ENCODE measurements around the gene CD300LB. TPM values are rescaled to one million over a fixed set of nuclear protein-coding genes. Genes with fewer than 3 reads are reported as not detected.

Gene CD300LB
- total RNA-seq = not detected in 2 replicates

DNA sequence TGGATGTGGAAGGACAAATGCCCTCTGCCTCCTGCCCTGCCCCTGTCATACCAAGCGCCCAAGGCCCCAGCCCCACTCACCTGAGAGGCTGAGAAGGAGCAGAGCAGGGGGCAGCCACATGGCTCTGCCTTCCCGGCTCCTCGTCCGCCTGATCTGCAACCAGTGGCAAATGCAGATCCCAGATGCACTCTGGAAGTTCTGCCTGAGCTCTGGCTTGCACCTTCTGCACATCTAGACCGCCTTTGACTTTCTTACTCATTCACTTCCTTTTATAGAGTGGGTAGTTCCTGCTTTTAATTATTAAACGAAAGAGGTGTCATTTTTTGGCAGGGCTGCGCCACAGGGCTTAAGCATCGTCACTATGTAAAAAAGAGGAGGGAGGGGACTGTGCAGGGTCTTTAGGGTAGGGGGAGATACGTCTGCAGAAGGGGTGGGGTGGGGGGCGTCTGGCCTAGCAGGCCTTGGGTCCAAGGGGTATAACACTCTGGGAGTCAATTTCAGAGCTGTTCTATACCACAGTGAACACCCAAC is at the start of gene CD300LB:
TSS of gene CD300LB (minus strand) at position 245 of the 531 bp plus-strand sequence. CDS start at position 120, 125 bp downstream.

DNA sequence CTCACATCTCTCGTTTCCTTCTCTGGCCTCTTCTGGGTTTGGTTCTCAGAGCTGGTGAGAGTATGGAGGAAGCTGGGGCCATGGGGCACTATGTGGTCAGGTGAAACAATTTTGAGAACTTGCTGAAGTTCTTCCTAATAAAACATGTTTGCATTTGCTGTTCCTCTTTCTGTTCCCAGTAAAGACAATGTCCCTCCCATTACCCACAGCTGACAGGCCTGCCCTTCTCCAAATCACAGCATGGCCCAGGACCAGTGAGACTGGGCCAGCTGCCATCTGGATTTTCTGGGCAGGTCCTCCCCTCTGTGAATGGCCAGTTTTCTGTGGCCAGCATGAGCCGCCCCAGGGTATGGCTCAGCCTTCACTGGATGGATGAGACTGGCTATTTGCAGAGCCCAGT is 36.1 kb upstream of the CD300LB start, which contains the start of gene CD300H:
TSS of gene CD300H (minus strand) at position 113 of the 400 bp plus-strand sequence.

DNA sequence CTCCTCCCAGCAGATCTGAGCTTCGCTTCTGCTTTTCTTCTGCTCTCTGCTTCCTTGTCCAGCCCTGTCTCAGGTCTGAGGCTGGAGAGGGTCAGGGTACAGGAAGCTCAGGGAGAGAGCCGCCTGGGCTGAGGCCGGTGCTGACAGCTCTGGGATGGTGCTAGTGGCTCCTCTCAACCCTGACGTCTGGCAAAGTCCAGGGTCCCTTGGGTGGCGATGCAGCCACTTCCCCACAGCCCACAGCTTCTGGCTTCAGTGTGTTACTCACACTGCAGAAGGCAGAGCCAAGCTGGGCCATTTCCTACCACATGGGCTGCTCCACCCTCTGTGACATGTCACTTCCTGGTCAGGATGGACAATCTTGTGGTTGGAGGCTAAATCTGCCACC is 14.6 kb upstream of the CD300LB start, which contains the start of gene CD300C:
TSS of gene CD300C (minus strand) at position 273 of the 388 bp plus-strand sequence. CDS start 333 bp downstream, outside the sequence.

Other genes with a start within 250 kb of the CD300LB start
- 0.26 and 0.56 TPM in 2 replicates for gene KIF19, start 205.2 kb downstream of the CD300LB start, total RNA-seq
- gene BTBD17, start 169.6 kb downstream of the CD300LB start, total RNA-seq = not detected in 2 replicates
- gene GPR142, start 164.0 kb downstream of the CD300LB start, total RNA-seq = not detected in 2 replicates
- gene GPRC5C, start 99.4 kb downstream of the CD300LB start, total RNA-seq = 6.7 and 11.2 TPM in 2 replicates
- not detected in 2 replicates for gene CD300A, start 64.8 kb downstream of the CD300LB start, total RNA-seq
- gene CD300C, start 14.6 kb upstream of the CD300LB start, total RNA-seq = not detected in 2 replicates
- gene CD300H, start 36.0 kb upstream of the CD300LB start, total RNA-seq = not detected in 2 replicates
- gene CD300LD, start 60.8 kb upstream of the CD300LB start, total RNA-seq = not detected in 2 replicates
- gene CD300E, start 92.3 kb upstream of the CD300LB start, total RNA-seq = not detected in 2 replicates
- gene CD300LF, start 181.4 kb upstream of the CD300LB start, total RNA-seq = not detected in 2 replicates
- gene RAB37, start 205.8 kb upstream of the CD300LB start, total RNA-seq = 0.26 and 7.7 TPM in 2 replicates
- gene NHERF1, start 217.2 kb upstream of the CD300LB start, total RNA-seq = 11.8 and 23.4 TPM in 2 replicates
- 15.6 and 29.5 TPM in 2 replicates for gene NAT9, start 244.9 kb upstream of the CD300LB start, total RNA-seq

Measured in epithelial cell of alveolus of lung (primary cell).